HCT116 (cell line): ENCODE data around the gene KRTAP2-2. TPM values are rescaled to one million over a fixed set of nuclear protein-coding genes. Genes with fewer than 3 reads are reported as not detected.

Experiments
- ATAC-seq: fragments of 200-7000 bp; cut with Tn5 transposase; 2 replicates; pipeline ENCODE4 v1.9.1; 2020; ENCODE audit warnings: mild to moderate bottlenecking, moderate library complexity
- BruUV-seq: library from RNA; stranded (reverse); fragments of 400-500 nt; replicated peaks from 2 replicates; lab custom pipeline; 2021; lab: Mats Ljungman, UMichigan
- CTCF ChIA-PET: fragments of 300-600 bp; sonication (Branson Sonifier 250); formaldehyde crosslinking; loops from one replicate; lab custom pipeline; 2021; ENCODE audit warnings: antibody characterized with exemption; lab: Charles Lee
- POLR2A ChIA-PET: fragments of 300-600, 350-600 bp; sonication (Branson Sonifier 250); formaldehyde crosslinking; loops from one replicate; lab custom pipeline; 2021; ENCODE audit warnings: antibody characterized with exemption; lab: Charles Lee
- RAD21 ChIA-PET, 2 experiments: fragments of 300-600 bp; sonication (Branson Sonifier 250); formaldehyde crosslinking; loops; one replicate each; lab custom pipeline; 2023; ENCODE audit warnings: low total read pairs in 2 of 2; ENCODE audit not compliant: uncharacterized antibody in 2 of 2, unreplicated experiment in 2 of 2, low non-redundant PET in 1 of 2; lab: Charles Lee
- DNase-seq: peaks from one replicate; pipeline ENCODE4 v3.0.0-alpha.2; 2010; ENCODE audit warnings: low read depth, low spot score
- H2AFZ ChIP-seq: fragments of 200-600 bp; shearing (Covaris generic), sonication (generic); 2 replicates; pipeline ENCODE4 v1.6.1; 2017; ENCODE audit warnings: low read depth, mixed run types, mixed read lengths, antibody characterized with exemption, low read length; ENCODE audit not compliant: poor library complexity, severe bottlenecking
- H3K27ac ChIP-seq: 2 replicates; pipeline ENCODE4 v1.5.1; 2012; ENCODE audit warnings: low read depth, low read length
- H3K27me3 ChIP-seq: fragments of 200-600 bp; sonication (generic); 2 replicates; pipeline ENCODE4 v1.6.1; 2016; ENCODE audit warnings: mixed run types, low read length, mixed read lengths; ENCODE audit not compliant: insufficient read depth
- H3K36me3 ChIP-seq, 2 experiments: fragments of 200-500 bp in 1 of 2; fragments of 200-600 bp in 1 of 2; sonication (Bioruptor generic) in 1 of 2; sonication (generic) in 1 of 2; 2 replicates each; pipeline versions ENCODE4 v1.5.1 to v1.6.1; 2014 to 2016; ENCODE audit warnings: low read length in 2 of 2, inconsistent platforms in 1 of 2, mixed read lengths in 1 of 2, mixed run types in 1 of 2; ENCODE audit not compliant: insufficient read depth in 2 of 2, control insufficient read depth in 1 of 2
- H3K4me1 ChIP-seq, 2 experiments: fragments of 200-600 bp in 1 of 2; sonication (generic) in 1 of 2; 2 replicates each; pipeline versions ENCODE4 v1.5.1 to v1.6.1; 2012 to 2017; ENCODE audit warnings: low read length in 2 of 2, inconsistent platforms in 1 of 2, mild to moderate bottlenecking in 1 of 2, mixed read lengths in 1 of 2, mixed run types in 1 of 2, moderate library complexity in 1 of 2; ENCODE audit not compliant: insufficient read depth in 2 of 2, control insufficient read depth in 1 of 2
- H3K4me2 ChIP-seq: fragments of 200-600 bp; sonication (generic); 2 replicates; pipeline ENCODE4 v1.6.1; 2017; ENCODE audit warnings: mixed run types, low read length, mixed read lengths
- H3K4me3 ChIP-seq, 2 experiments: fragments of 200-600 bp in 1 of 2; sonication (generic) in 1 of 2; replicated peaks in 1 of 2; 2 replicates each; pipeline ENCODE4 v1.5.1; 2011 to 2016; ENCODE audit warnings: low read length in 2 of 2, control low read depth in 1 of 2, low read depth in 1 of 2, mild to moderate bottlenecking in 1 of 2, mixed read lengths in 1 of 2, mixed run types in 1 of 2
- H3K79me2 ChIP-seq: fragments of 200-600 bp; sonication (generic); 2 replicates; pipeline ENCODE4 v1.6.1; 2017; ENCODE audit warnings: mild to moderate bottlenecking, mixed run types, low read length, moderate library complexity, mixed read lengths; ENCODE audit not compliant: insufficient read depth
- H3K9ac ChIP-seq: fragments of 200-600 bp; sonication (generic); 2 replicates; pipeline ENCODE4 v1.6.1; 2016; ENCODE audit warnings: low read length, mixed read lengths
- H3K9me2 ChIP-seq: fragments of 200-600 bp; sonication (generic), shearing (Covaris generic); 2 replicates; pipeline ENCODE4 v1.6.1; 2017; ENCODE audit warnings: mixed run types, mild to moderate bottlenecking, moderate library complexity; ENCODE audit not compliant: insufficient read depth
- H3K9me3 ChIP-seq, 2 experiments: fragments of 200-500 bp in 1 of 2; fragments of 200-600 bp in 1 of 2; sonication (Bioruptor generic) in 1 of 2; sonication (generic) in 1 of 2; 2 replicates each; pipeline ENCODE4 v1.6.1; 2014 to 2017; ENCODE audit warnings: low read length in 2 of 2, mixed read lengths in 2 of 2, inconsistent platforms in 1 of 2, low read depth in 1 of 2, mild to moderate bottlenecking in 1 of 2, mixed run types in 1 of 2, moderate library complexity in 1 of 2; ENCODE audit not compliant: control insufficient read depth in 1 of 2, insufficient read depth in 1 of 2
- H4K20me1 ChIP-seq: fragments of 200-600 bp; sonication (generic), shearing (Covaris generic); 2 replicates; pipeline ENCODE4 v1.6.1; 2017; ENCODE audit warnings: mixed run types, mild to moderate bottlenecking, moderate library complexity; ENCODE audit not compliant: insufficient read depth
- CBX3 ChIP-seq: IDR thresholded peaks from 2 replicates; pipeline ENCODE4 v1.6.1; 2012; ENCODE audit warnings: low read depth
- CEBPB ChIP-seq: IDR thresholded peaks from 2 replicates; pipeline ENCODE4 v1.6.1; 2012; ENCODE audit warnings: low read depth
- EGR1 ChIP-seq: IDR thresholded peaks from 2 replicates; pipeline ENCODE4 v1.6.1; 2012; ENCODE audit warnings: low read depth
- ELF1 ChIP-seq: IDR thresholded peaks from 2 replicates; pipeline ENCODE4 v1.6.1; 2012; ENCODE audit warnings: low read depth, borderline replicate concordance
- EZH2 ChIP-seq: fragments of 200-600 bp; sonication (generic); IDR thresholded peaks from 2 replicates; pipeline ENCODE4 v1.6.1; 2017; ENCODE audit warnings: antibody characterized with exemption, mixed run types
- EZH2phosphoT487 ChIP-seq: fragments of 200-600 bp; IDR thresholded peaks from 2 replicates; pipeline ENCODE4 v1.6.1; 2018; ENCODE audit warnings: antibody characterized with exemption, borderline replicate concordance
- FOSL1 ChIP-seq: IDR thresholded peaks from 2 replicates; pipeline ENCODE4 v1.6.1; 2012; ENCODE audit warnings: low read depth
- JUND ChIP-seq: IDR thresholded peaks from 2 replicates; pipeline ENCODE4 v1.6.1; 2012
- POLR2A ChIP-seq: IDR thresholded peaks from 2 replicates; pipeline ENCODE4 v1.7.0; 2011; ENCODE audit warnings: borderline replicate concordance; ENCODE audit not compliant: insufficient read depth, insufficient read length; ENCODE audit errors: extremely low read depth
- POLR2AphosphoS5 ChIP-seq: IDR thresholded peaks from 2 replicates; pipeline ENCODE4 v1.6.1; 2011; ENCODE audit warnings: mild to moderate bottlenecking, low read depth, low read length, moderate library complexity
- SIN3A ChIP-seq: IDR thresholded peaks from 2 replicates; pipeline ENCODE4 v1.6.1; 2012; ENCODE audit warnings: low read depth
- SP1 ChIP-seq: IDR thresholded peaks from 2 replicates; pipeline ENCODE4 v1.6.1; 2012; ENCODE audit warnings: low read depth
- YY1 ChIP-seq: IDR thresholded peaks from 2 replicates; pipeline ENCODE4 v1.6.1; 2011; ENCODE audit warnings: low read length, low read depth, moderate library complexity, mild to moderate bottlenecking; ENCODE audit not compliant: insufficient replicate concordance; ENCODE audit errors: extremely low read depth
- ZFX ChIP-seq: fragments of 450-650 bp; IDR thresholded peaks from 2 replicates; pipeline ENCODE4 v1.6.1; 2017
- ZNF274 ChIP-seq: fragments of 200-500 bp; sonication (Bioruptor generic); IDR thresholded peaks from 2 replicates; pipeline ENCODE4 v1.6.1; 2014; ENCODE audit warnings: mild to moderate bottlenecking, low read depth, low read length, inconsistent platforms
- intact Hi-C: fragments of 100-400 bp; cut with micrococcal nuclease; formaldehyde crosslinking; loops from 2 replicates; pipeline ENCODE4 v1.10.0; 2022
- total RNA-seq: library from RNA; stranded (reverse); gene quantifications from one replicate; pipeline ENCODE4 v1.2.1, GENCODE V29; 2021; ENCODE audit not compliant: unreplicated experiment
- TF ChIP-seq, protein P1 (sequence below), 3 experiments: fragments of 200-600 bp in 1 of 3; sonication (generic) in 1 of 3; IDR thresholded peaks in 2 of 3; conservative IDR thresholded peaks in 1 of 3; 2 replicates each; pipeline ENCODE4 v1.5.1; 2012 to 2017; ENCODE audit warnings: low read depth in 2 of 3, low read length in 2 of 3, antibody characterized with exemption in 1 of 3, borderline replicate concordance in 1 of 3, control low read depth in 1 of 3, mild to moderate bottlenecking in 1 of 3, mixed read lengths in 1 of 3, mixed run types in 1 of 3, moderate library complexity in 1 of 3; ENCODE audit not compliant: insufficient read depth in 1 of 3
- TF ChIP-seq, protein P2 (sequence below): IDR thresholded peaks from 2 replicates; pipeline ENCODE4 v1.6.1; 2012
- TF ChIP-seq, protein P3 (sequence below): IDR thresholded peaks from 2 replicates; pipeline ENCODE4 v1.6.1; 2012; ENCODE audit warnings: low read depth

The KRTAP2-2 gene
- total RNA-seq, 1 experiment from 2014 or later, result 1.2 TPM

DNA sequence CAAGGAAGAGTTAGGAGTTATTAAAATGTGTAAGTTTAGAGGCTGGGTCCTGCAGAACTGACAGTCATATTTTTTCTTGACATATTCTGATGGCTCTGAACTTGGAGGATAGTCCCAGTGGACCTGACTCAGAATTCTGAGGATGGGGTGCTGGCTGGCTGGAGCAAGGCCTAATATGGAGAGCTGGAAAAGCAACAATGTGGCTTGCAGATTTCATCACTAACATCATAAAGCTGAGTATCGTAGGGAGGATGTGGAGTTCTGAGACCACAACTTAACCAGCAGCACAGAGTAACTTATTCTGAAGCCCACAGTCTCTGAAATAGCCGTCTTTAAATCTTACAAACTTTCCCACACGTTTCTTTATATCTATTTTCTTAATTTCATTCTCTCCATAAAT, 30.3 kb downstream of the KRTAP2-2 start:
- H3K9me3 ChIP-seq, result peaks cover 0 to 9% of the 10 kb centered on the region in 2 experiments; a peak in 1 of 4 replicates
- H3K9ac ChIP-seq, result no peak overlapping the region
- no peaks in the 10 kb centered on the region for H3K9me2 ChIP-seq
- no peak for TF ChIP-seq YY1
- no peak for TF ChIP-seq POLR2AphosphoS5
- TF ChIP-seq EGR1, result no peak
- TF ChIP-seq, protein P1, sequence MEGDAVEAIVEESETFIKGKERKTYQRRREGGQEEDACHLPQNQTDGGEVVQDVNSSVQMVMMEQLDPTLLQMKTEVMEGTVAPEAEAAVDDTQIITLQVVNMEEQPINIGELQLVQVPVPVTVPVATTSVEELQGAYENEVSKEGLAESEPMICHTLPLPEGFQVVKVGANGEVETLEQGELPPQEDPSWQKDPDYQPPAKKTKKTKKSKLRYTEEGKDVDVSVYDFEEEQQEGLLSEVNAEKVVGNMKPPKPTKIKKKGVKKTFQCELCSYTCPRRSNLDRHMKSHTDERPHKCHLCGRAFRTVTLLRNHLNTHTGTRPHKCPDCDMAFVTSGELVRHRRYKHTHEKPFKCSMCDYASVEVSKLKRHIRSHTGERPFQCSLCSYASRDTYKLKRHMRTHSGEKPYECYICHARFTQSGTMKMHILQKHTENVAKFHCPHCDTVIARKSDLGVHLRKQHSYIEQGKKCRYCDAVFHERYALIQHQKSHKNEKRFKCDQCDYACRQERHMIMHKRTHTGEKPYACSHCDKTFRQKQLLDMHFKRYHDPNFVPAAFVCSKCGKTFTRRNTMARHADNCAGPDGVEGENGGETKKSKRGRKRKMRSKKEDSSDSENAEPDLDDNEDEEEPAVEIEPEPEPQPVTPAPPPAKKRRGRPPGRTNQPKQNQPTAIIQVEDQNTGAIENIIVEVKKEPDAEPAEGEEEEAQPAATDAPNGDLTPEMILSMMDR (IDR thresholded peaks at IDR 0.05 in 2 of 3, conservative IDR thresholded peaks at IDR 0.05 in 1 of 3; ENCODE audit: borderline replicate concordance in 1 of 3, insufficient read depth in 1 of 3, low read depth in 2 of 3, low read length in 2 of 3), result no peak
- no peak for TF ChIP-seq CBX3
- TF ChIP-seq, protein P2, sequence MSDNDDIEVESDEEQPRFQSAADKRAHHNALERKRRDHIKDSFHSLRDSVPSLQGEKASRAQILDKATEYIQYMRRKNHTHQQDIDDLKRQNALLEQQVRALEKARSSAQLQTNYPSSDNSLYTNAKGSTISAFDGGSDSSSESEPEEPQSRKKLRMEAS, result no peak
- no peak for TF ChIP-seq JUND
- no peak for TF ChIP-seq EZH2
- TF ChIP-seq ZNF274, result no peak
- TF ChIP-seq FOSL1, result no peak
- no peak for TF ChIP-seq SIN3A
- TF ChIP-seq ELF1, result no peak
- TF ChIP-seq POLR2A, result no peak
- TF ChIP-seq ZFX, result no peak
- TF ChIP-seq SP1, result no peak
- TF ChIP-seq CEBPB, result no peak
- TF ChIP-seq, protein P3, sequence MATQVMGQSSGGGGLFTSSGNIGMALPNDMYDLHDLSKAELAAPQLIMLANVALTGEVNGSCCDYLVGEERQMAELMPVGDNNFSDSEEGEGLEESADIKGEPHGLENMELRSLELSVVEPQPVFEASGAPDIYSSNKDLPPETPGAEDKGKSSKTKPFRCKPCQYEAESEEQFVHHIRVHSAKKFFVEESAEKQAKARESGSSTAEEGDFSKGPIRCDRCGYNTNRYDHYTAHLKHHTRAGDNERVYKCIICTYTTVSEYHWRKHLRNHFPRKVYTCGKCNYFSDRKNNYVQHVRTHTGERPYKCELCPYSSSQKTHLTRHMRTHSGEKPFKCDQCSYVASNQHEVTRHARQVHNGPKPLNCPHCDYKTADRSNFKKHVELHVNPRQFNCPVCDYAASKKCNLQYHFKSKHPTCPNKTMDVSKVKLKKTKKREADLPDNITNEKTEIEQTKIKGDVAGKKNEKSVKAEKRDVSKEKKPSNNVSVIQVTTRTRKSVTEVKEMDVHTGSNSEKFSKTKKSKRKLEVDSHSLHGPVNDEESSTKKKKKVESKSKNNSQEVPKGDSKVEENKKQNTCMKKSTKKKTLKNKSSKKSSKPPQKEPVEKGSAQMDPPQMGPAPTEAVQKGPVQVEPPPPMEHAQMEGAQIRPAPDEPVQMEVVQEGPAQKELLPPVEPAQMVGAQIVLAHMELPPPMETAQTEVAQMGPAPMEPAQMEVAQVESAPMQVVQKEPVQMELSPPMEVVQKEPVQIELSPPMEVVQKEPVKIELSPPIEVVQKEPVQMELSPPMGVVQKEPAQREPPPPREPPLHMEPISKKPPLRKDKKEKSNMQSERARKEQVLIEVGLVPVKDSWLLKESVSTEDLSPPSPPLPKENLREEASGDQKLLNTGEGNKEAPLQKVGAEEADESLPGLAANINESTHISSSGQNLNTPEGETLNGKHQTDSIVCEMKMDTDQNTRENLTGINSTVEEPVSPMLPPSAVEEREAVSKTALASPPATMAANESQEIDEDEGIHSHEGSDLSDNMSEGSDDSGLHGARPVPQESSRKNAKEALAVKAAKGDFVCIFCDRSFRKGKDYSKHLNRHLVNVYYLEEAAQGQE, result no peak
- TF ChIP-seq EZH2phosphoT487, result no peak
- no peaks in the 10 kb centered on the region for H4K20me1 ChIP-seq
- no peak overlapping the region for H3K4me2 ChIP-seq
- H2AFZ ChIP-seq, result no peak overlapping the region
- H3K27ac ChIP-seq, result no peak overlapping the region
- no peaks in the 10 kb centered on the region for H3K4me1 ChIP-seq
- H3K4me3 ChIP-seq, result no peak overlapping the region
- ChIA-PET RAD21 (no interaction called here), CTCF (no interaction called here), POLR2A (no interaction called here)
- ATAC-seq, result no peak
- H3K27me3 ChIP-seq, result no peaks in the 10 kb centered on the region
- no TSS peak for BruUV-seq
- no peaks in the 10 kb centered on the region for H3K79me2 ChIP-seq
- intact Hi-C loops, result no loop called here
- H3K36me3 ChIP-seq, result no peaks in the 10 kb centered on the region; a peak in 1 of 4 replicates
- DNase-seq, result no peak
